CD14-positive monocyte (primary cell): ENCODE measurements around the gene NFATC1. TPM values are rescaled to one million over a fixed set of nuclear protein-coding genes. Genes with fewer than 3 reads are reported as not detected.

Source experiments
- DNase-seq, 3 donors: peaks; one replicate each; pipeline ENCODE4 v3.0.0-alpha.2; 2011 to 2022
- H2AFZ ChIP-seq: 2 replicates; pipeline ENCODE4 v1.6.0; 2012; ENCODE audit warnings: mild to moderate bottlenecking, low read depth, low read length, inconsistent platforms; ENCODE audit not compliant: insufficient read depth, poor library complexity, severe bottlenecking
- H3K27ac ChIP-seq, 2 donors: 1 replicate in 1 of 2; 2 replicates in 1 of 2; pipeline ENCODE4 v1.5.1; 2012 to 2013; ENCODE audit warnings: low read length in 2 of 2, control low read depth in 1 of 2, inconsistent platforms in 1 of 2, low read depth in 1 of 2, mild to moderate bottlenecking in 1 of 2
- H3K27me3 ChIP-seq, 2 donors: one replicate each; pipeline versions ENCODE4 v1.6.0 to v1.6.1; 2011 to 2013; ENCODE audit warnings: low read length in 2 of 2; ENCODE audit not compliant: control insufficient read depth in 2 of 2, insufficient read depth in 2 of 2
- H3K36me3 ChIP-seq, 2 donors: replicated peaks in 1 of 2; 1 replicate in 1 of 2; 2 replicates in 1 of 2; pipeline versions ENCODE4 v1.5.1 to v1.6.1; 2012 to 2013; ENCODE audit warnings: low read length in 2 of 2, control low read depth in 1 of 2, inconsistent platforms in 1 of 2, mild to moderate bottlenecking in 1 of 2; ENCODE audit not compliant: insufficient read depth in 2 of 2, control insufficient read depth in 1 of 2
- H3K4me1 ChIP-seq, 2 donors: 1 replicate in 1 of 2; 2 replicates in 1 of 2; pipeline versions ENCODE4 v1.5.1 to v1.6.1; 2012 to 2013; ENCODE audit warnings: low read length in 2 of 2, control low read depth in 1 of 2, inconsistent platforms in 1 of 2, mild to moderate bottlenecking in 1 of 2, moderate library complexity in 1 of 2; ENCODE audit not compliant: insufficient read depth in 2 of 2, control insufficient read depth in 1 of 2
- H3K4me2 ChIP-seq: replicated peaks from 2 replicates; pipeline ENCODE3; 2012; ENCODE audit warnings: low read length, moderate library complexity, mild to moderate bottlenecking; ENCODE audit not compliant: poor library complexity, severe bottlenecking; ENCODE audit errors: extremely low read depth
- H3K4me3 ChIP-seq, 3 experiments: fragments of 200-600 bp in 1 of 3; sonication (generic) in 1 of 3; replicated peaks in 1 of 3; 1 replicate in 2 of 3; 2 replicates in 1 of 3; pipeline ENCODE4 v1.5.1; 2011 to 2013; ENCODE audit warnings: low read length in 3 of 3, mild to moderate bottlenecking in 3 of 3, control low read depth in 2 of 3, low read depth in 2 of 3, inconsistent platforms in 1 of 3, moderate library complexity in 1 of 3
- H3K79me2 ChIP-seq: 2 replicates; pipeline ENCODE4 v1.6.0; 2012; ENCODE audit warnings: mild to moderate bottlenecking, control low read depth, inconsistent platforms, low read length, moderate library complexity; ENCODE audit not compliant: insufficient read depth
- H3K9ac ChIP-seq: 2 replicates; pipeline ENCODE4 v1.6.0; 2017; ENCODE audit warnings: low read length, mild to moderate bottlenecking; ENCODE audit not compliant: insufficient read depth, poor library complexity, severe bottlenecking
- H3K9me3 ChIP-seq, 2 donors: replicated peaks in 1 of 2; 1 replicate in 1 of 2; 2 replicates in 1 of 2; pipeline versions ENCODE4 v1.5.1 to v1.6.1; 2012 to 2013; ENCODE audit warnings: low read length in 2 of 2, control low read depth in 1 of 2; ENCODE audit not compliant: control insufficient read depth in 1 of 2, insufficient read depth in 1 of 2
- H4K20me1 ChIP-seq: 2 replicates; pipeline ENCODE4 v1.6.0; 2012; ENCODE audit warnings: mild to moderate bottlenecking, low read length, control low read depth, moderate library complexity; ENCODE audit not compliant: insufficient read depth
- H3K27ac Mint-ChIP-seq, 7 donors: one replicate each; pipeline ENCODE4 v1.8.0; 2020; ENCODE audit warnings: mild to moderate bottlenecking in 7 of 7, mixed read lengths in 7 of 7, moderate library complexity in 6 of 7, inconsistent platforms in 2 of 7
- H3K27me3 Mint-ChIP-seq, 3 donors: one replicate each; pipeline ENCODE4 v1.8.0; 2021 to 2022; ENCODE audit warnings: low read depth in 3 of 3, mild to moderate bottlenecking in 3 of 3, mixed read lengths in 3 of 3, moderate library complexity in 3 of 3, inconsistent platforms in 1 of 3
- H3K36me3 Mint-ChIP-seq, 2 donors: one replicate each; pipeline ENCODE4 v1.8.0; 2020; ENCODE audit warnings: mixed read lengths in 2 of 2, inconsistent platforms in 1 of 2, mild to moderate bottlenecking in 1 of 2
- H3K4me1 Mint-ChIP-seq: one replicate; pipeline ENCODE4 v1.8.0; 2020; ENCODE audit warnings: mild to moderate bottlenecking, mixed read lengths
- H3K4me3 Mint-ChIP-seq, 2 donors: one replicate each; pipeline ENCODE4 v1.8.0; 2020; ENCODE audit warnings: mild to moderate bottlenecking in 2 of 2, mixed read lengths in 2 of 2, moderate library complexity in 1 of 2
- H3K9me3 Mint-ChIP-seq, 7 donors: one replicate each; pipeline ENCODE4 v1.8.0; 2020 to 2022; ENCODE audit warnings: mixed read lengths in 7 of 7, mild to moderate bottlenecking in 6 of 7, moderate library complexity in 6 of 7, inconsistent platforms in 2 of 7
- WGBS: methylation state at CpG from one replicate; pipeline ENCODE4 v1.1.5; 2013; ENCODE audit warnings: missing lambda C conversion rate; ENCODE audit not compliant: insufficient coverage; 5-methylcytosine and 5-hydroxymethylcytosine counted together
- intact Hi-C, 2 donors: fragments of 100-400 bp; cut with micrococcal nuclease; formaldehyde crosslinking; loops; one replicate each; pipeline versions ENCODE4 v1.15.0 to v1.15.1; 2023
- polyA plus RNA-seq, 3 donors: library from polyadenylated mRNA; depleted of rRNA in 1 of 3; unstranded in 2 of 3; stranded (reverse) in 1 of 3; fragments of 300-500 nt in 2 of 3; fragments of >200 nt in 1 of 3; fragmentation: Illumina TruSeq in 2 of 3; gene quantifications; 1 replicate in 2 of 3; 2 replicates in 1 of 3; pipeline ENCODE4 v1.2.3, GENCODE V29; 2012 to 2021
- TF ChIP-seq, protein P1 (sequence below): fragments of 200-600 bp; IDR thresholded peaks from one replicate; pipeline ENCODE4 v1.8.0; 2022; ENCODE audit warnings: antibody characterized with exemption, mild to moderate bottlenecking

The NFATC1 gene
- polyA plus RNA-seq, 3 donors, result 7.8 to 10.7 (median 8.3) TPM

DNA sequence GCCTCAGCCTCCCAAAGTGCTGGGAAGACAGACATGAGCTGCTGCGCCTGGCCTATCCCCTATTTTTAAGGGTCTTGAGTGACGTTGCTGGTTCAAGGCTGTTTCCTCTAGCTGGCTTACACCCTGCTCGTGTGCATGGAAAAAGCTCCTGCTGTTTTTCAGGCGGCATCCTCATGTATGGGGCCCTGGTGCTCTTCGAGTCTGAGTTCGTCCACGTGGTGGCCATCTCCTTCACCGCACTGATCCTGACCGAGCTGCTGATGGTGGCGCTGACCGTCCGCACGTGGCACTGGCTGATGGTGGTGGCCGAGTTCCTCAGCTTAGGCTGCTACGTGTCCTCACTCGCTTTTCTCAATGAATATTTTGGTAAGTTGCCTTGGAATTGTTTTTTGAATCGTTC, 22.0 kb upstream of the NFATC1 start:
- H3K27me3 ChIP-seq, result no peaks in the 10 kb centered on the region
- H3K4me2 ChIP-seq, result no peak overlapping the region
- Mint-ChIP-seq H3K27me3 (no peaks in the 10 kb centered on the region), H3K9me3 (peaks cover 0 to 4% (median 0%) of the 10 kb centered on the region in 7 donors), H3K27ac (peak overlapping the region in 1 of 7 donors; percentile 51), H3K36me3 (peaks cover 53 to 74% of the 10 kb centered on the region in 2 donors), H3K4me1 (peaks cover 2% of the 10 kb centered on the region), H3K4me3 (no peak overlapping the region)
- H3K9me3 ChIP-seq, result no peaks in the 10 kb centered on the region
- H3K27ac ChIP-seq, result no peak overlapping the region
- H3K36me3 ChIP-seq, result peaks cover 17 to 36% of the 10 kb centered on the region in 2 donors
- no peaks in the 10 kb centered on the region for H4K20me1 ChIP-seq
- intact Hi-C loops, result no loop called here
- H3K9ac ChIP-seq, result no peak overlapping the region
- WGBS, result 96% methylated on average over 16 of the region's 17 CpGs
- no peak overlapping the region for H2AFZ ChIP-seq
- TF ChIP-seq, protein P1, sequence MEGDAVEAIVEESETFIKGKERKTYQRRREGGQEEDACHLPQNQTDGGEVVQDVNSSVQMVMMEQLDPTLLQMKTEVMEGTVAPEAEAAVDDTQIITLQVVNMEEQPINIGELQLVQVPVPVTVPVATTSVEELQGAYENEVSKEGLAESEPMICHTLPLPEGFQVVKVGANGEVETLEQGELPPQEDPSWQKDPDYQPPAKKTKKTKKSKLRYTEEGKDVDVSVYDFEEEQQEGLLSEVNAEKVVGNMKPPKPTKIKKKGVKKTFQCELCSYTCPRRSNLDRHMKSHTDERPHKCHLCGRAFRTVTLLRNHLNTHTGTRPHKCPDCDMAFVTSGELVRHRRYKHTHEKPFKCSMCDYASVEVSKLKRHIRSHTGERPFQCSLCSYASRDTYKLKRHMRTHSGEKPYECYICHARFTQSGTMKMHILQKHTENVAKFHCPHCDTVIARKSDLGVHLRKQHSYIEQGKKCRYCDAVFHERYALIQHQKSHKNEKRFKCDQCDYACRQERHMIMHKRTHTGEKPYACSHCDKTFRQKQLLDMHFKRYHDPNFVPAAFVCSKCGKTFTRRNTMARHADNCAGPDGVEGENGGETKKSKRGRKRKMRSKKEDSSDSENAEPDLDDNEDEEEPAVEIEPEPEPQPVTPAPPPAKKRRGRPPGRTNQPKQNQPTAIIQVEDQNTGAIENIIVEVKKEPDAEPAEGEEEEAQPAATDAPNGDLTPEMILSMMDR, result no peak
- H3K4me1 ChIP-seq, result no peaks in the 10 kb centered on the region
- no peak overlapping the region for H3K4me3 ChIP-seq
- no peak for DNase-seq
- no peaks in the 10 kb centered on the region for H3K79me2 ChIP-seq

DNA sequence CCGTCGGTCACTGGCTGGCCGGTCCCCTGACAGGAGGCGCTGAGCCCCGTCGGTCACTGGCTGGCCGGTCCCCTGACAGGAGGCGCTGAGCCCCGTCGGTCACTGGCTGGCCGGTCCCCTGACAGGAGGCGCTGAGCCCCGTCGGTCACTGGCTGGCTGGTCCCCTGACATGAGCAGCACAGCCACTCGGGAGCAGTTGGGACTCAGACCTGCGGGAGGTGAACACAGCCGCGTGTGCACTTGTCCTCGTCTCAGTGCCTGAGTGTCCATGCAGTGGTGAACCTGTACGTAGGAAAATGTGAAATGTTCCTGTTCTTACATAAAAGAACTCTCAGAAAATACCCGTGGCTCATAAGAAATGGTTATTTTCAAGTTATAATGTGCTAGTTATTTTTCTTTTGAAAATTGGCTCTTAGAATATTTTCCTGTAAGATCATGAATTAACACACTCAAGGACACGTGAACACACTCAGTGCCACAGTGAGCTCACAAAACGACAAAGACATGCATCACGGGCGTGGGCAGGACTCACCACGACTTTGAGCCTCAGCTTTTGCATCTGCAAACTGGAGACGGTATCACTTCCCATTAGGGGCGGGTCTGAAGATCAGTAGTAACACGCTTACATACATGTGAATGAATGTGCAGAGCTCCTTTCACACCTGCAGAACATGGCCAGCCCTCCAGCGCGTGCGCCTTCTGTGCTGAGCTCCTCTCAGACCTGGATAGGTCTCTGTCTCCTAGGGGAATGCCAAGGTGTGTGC, 21.1 kb upstream of the NFATC1 start:
- peaks cover 8% of the 10 kb centered on the region for H3K4me1 Mint-ChIP-seq
- no peak for DNase-seq
- H3K27ac ChIP-seq, result no peak overlapping the region
- no peaks in the 10 kb centered on the region for H3K27me3 ChIP-seq
- H3K4me3 Mint-ChIP-seq, result no peak overlapping the region
- peaks cover 17 to 36% of the 10 kb centered on the region in 2 donors for H3K36me3 ChIP-seq
- peaks cover 4% of the 10 kb centered on the region in 2 donors for H3K4me1 ChIP-seq
- H3K4me3 ChIP-seq, result no peak overlapping the region
- peaks cover 55 to 75% of the 10 kb centered on the region in 2 donors for H3K36me3 Mint-ChIP-seq
- no peak overlapping the region for H3K4me2 ChIP-seq
- H3K27me3 Mint-ChIP-seq, result peaks cover 0 to 2% (median 0%) of the 10 kb centered on the region in 3 donors
- H3K9me3 ChIP-seq, result no peaks in the 10 kb centered on the region
- intact Hi-C loops, result no loop called here
- peaks cover 0 to 2% (median 0%) of the 10 kb centered on the region in 7 donors for H3K9me3 Mint-ChIP-seq
- H3K27ac Mint-ChIP-seq, result no peak overlapping the region
- H3K9ac ChIP-seq, result no peak overlapping the region
- no peaks in the 10 kb centered on the region for H3K79me2 ChIP-seq
- H4K20me1 ChIP-seq, result no peaks in the 10 kb centered on the region
- no peak overlapping the region for H2AFZ ChIP-seq
- TF ChIP-seq, protein P1, result no peak
- 79% methylated on average over 19 of the region's 32 CpGs for WGBS
